H9 (cell line): ENCODE results near the gene AKAP14. TPM values are rescaled to one million over a fixed set of nuclear protein-coding genes. Genes with fewer than 3 reads are reported as not detected.

Experiments used
- DNase-seq: peaks from one replicate; pipeline ENCODE4 v3.0.0-alpha.2; 2017
- H2AFZ ChIP-seq: one replicate; pipeline ENCODE4 v1.6.1; 2013; ENCODE audit warnings: mild to moderate bottlenecking, low read length, control low read depth, moderate library complexity
- H2AK5ac ChIP-seq: 2 replicates; pipeline ENCODE4 v1.6.1; 2013; ENCODE audit warnings: low read length, control low read depth, mixed read lengths; ENCODE audit not compliant: insufficient read length
- H2BK120ac ChIP-seq: one replicate; pipeline ENCODE4 v1.6.1; 2013; ENCODE audit warnings: low read depth, mild to moderate bottlenecking, low read length, control low read depth, inconsistent platforms; ENCODE audit not compliant: poor library complexity, severe bottlenecking
- H2BK12ac ChIP-seq: 2 replicates; pipeline ENCODE4 v1.6.1; 2013; ENCODE audit warnings: low read length, control low read depth, mixed read lengths, low read depth; ENCODE audit not compliant: insufficient read length
- H2BK15ac ChIP-seq: 2 replicates; pipeline ENCODE4 v1.6.1; 2013; ENCODE audit warnings: low read depth, low read length, control low read depth
- H2BK20ac ChIP-seq: one replicate; pipeline ENCODE4 v1.6.1; 2013; ENCODE audit warnings: low read depth, mild to moderate bottlenecking, low read length, control low read depth, inconsistent platforms; ENCODE audit not compliant: poor library complexity, severe bottlenecking
- H2BK5ac ChIP-seq: 2 replicates; pipeline ENCODE4 v1.6.1; 2013; ENCODE audit warnings: low read length, control low read depth, mixed read lengths; ENCODE audit not compliant: insufficient read length
- H3K14ac ChIP-seq: 2 replicates; pipeline ENCODE4 v1.6.1; 2013; ENCODE audit warnings: low read length, control low read depth; ENCODE audit not compliant: insufficient read depth
- H3K18ac ChIP-seq: 2 replicates; pipeline ENCODE4 v1.6.1; 2013; ENCODE audit warnings: low read depth, mild to moderate bottlenecking, mixed read lengths, low read length, control low read depth; ENCODE audit not compliant: insufficient read length
- H3K23ac ChIP-seq: 2 replicates; pipeline ENCODE4 v1.6.1; 2013; ENCODE audit warnings: low read length, control low read depth, mixed read lengths, low read depth; ENCODE audit not compliant: insufficient read length
- H3K23me2 ChIP-seq: 2 replicates; pipeline ENCODE4 v1.6.1; 2013; ENCODE audit warnings: low read depth, mild to moderate bottlenecking, mixed read lengths, low read length, control low read depth; ENCODE audit not compliant: insufficient read length, poor library complexity, severe bottlenecking
- H3K27ac ChIP-seq: 2 replicates; pipeline ENCODE4 v1.5.1; 2013; ENCODE audit warnings: low read length, control low read depth, mixed read lengths, low read depth; ENCODE audit not compliant: insufficient read length
- H3K27me3 ChIP-seq: 2 replicates; pipeline ENCODE4 v1.6.1; 2013; ENCODE audit warnings: low read length, control low read depth, inconsistent platforms; ENCODE audit not compliant: insufficient read depth
- H3K4ac ChIP-seq: 2 replicates; pipeline ENCODE4 v1.6.1; 2013; ENCODE audit warnings: low read depth, mild to moderate bottlenecking, control low read depth, inconsistent platforms, low read length, moderate library complexity
- H3K4me1 ChIP-seq: 2 replicates; pipeline ENCODE4 v1.6.1; 2013; ENCODE audit warnings: low read length, control low read depth, inconsistent platforms; ENCODE audit not compliant: insufficient read depth
- H3K4me2 ChIP-seq: 2 replicates; pipeline ENCODE4 v1.6.1; 2013; ENCODE audit warnings: low read length, control low read depth, mixed read lengths; ENCODE audit not compliant: insufficient read length, insufficient read depth
- H3K56ac ChIP-seq: 2 replicates; pipeline ENCODE4 v1.6.1; 2013; ENCODE audit warnings: low read depth, mild to moderate bottlenecking, mixed read lengths, low read length, control low read depth; ENCODE audit not compliant: insufficient read length
- H3K79me1 ChIP-seq: 2 replicates; pipeline ENCODE4 v1.6.1; 2013; ENCODE audit warnings: low read depth, mild to moderate bottlenecking, moderate library complexity, low read length, control low read depth, inconsistent platforms; ENCODE audit not compliant: insufficient read depth, poor library complexity, severe bottlenecking
- H3K79me2 ChIP-seq: 2 replicates; pipeline ENCODE4 v1.6.1; 2013; ENCODE audit warnings: low read length, control low read depth, inconsistent platforms; ENCODE audit not compliant: insufficient read depth
- H3K9ac ChIP-seq: 2 replicates; pipeline ENCODE4 v1.6.1; 2013; ENCODE audit warnings: low read length, control low read depth, mixed read lengths; ENCODE audit not compliant: insufficient read length; ENCODE audit errors: extremely low read depth
- H3K9me3 ChIP-seq: one replicate; pipeline ENCODE4 v1.6.1; 2013; ENCODE audit warnings: low read depth, low read length, inconsistent platforms; ENCODE audit not compliant: control insufficient read depth
- H3T11ph ChIP-seq: one replicate; pipeline ENCODE4 v1.6.1; 2013; ENCODE audit warnings: mild to moderate bottlenecking, low read length, control low read depth, inconsistent platforms
- H4K20me1 ChIP-seq: one replicate; pipeline ENCODE4 v1.6.1; 2013; ENCODE audit not compliant: control insufficient read depth, insufficient read length, insufficient read depth
- H4K5ac ChIP-seq: 2 replicates; pipeline ENCODE4 v1.6.1; 2013; ENCODE audit warnings: low read depth, mild to moderate bottlenecking, mixed read lengths, low read length, control low read depth; ENCODE audit not compliant: insufficient read length
- H4K8ac ChIP-seq: replicated peaks from 2 replicates; pipeline ENCODE4 v1.6.1; 2013; ENCODE audit warnings: low read length, control low read depth, mixed read lengths, low read depth; ENCODE audit not compliant: insufficient read length
- H4K91ac ChIP-seq: 2 replicates; pipeline ENCODE4 v1.6.1; 2013; ENCODE audit warnings: low read depth, mild to moderate bottlenecking, moderate library complexity, mixed read lengths, low read length, control low read depth; ENCODE audit not compliant: insufficient read length
- H3K27ac Mint-ChIP-seq, 3 experiments: 2 replicates in 2 of 3; 3 replicates in 1 of 3; pipeline ENCODE4 v1.8.0; 2020 to 2021; ENCODE audit warnings: mixed read lengths in 3 of 3, mild to moderate bottlenecking in 1 of 3, moderate library complexity in 1 of 3
- H3K27me3 Mint-ChIP-seq: 2 replicates; pipeline ENCODE4 v1.8.0; 2021; ENCODE audit warnings: low read depth, mild to moderate bottlenecking, moderate library complexity, mixed read lengths
- H3K36me3 Mint-ChIP-seq, 3 experiments: 2 replicates in 2 of 3; 3 replicates in 1 of 3; pipeline ENCODE4 v1.8.0; 2020 to 2021; ENCODE audit warnings: low read depth in 3 of 3, mixed read lengths in 3 of 3; ENCODE audit not compliant: insufficient read depth in 1 of 3
- H3K4me1 Mint-ChIP-seq, 2 experiments: 2 replicates each; pipeline ENCODE4 v1.8.0; 2020; ENCODE audit warnings: mixed read lengths in 2 of 2
- H3K4me3 Mint-ChIP-seq, 2 experiments: 2 replicates in 1 of 2; 3 replicates in 1 of 2; pipeline ENCODE4 v1.8.0; 2020 to 2021; ENCODE audit warnings: mild to moderate bottlenecking in 2 of 2, mixed read lengths in 2 of 2, moderate library complexity in 1 of 2
- H3K9me3 Mint-ChIP-seq, 2 experiments: 2 replicates in 1 of 2; 3 replicates in 1 of 2; pipeline ENCODE4 v1.8.0; 2020; ENCODE audit warnings: mild to moderate bottlenecking in 2 of 2, mixed read lengths in 2 of 2, moderate library complexity in 1 of 2
- WGBS: extraction: QIAGEN DNeasy Blood & Tissue Kit; methylation state at CpG from one replicate; pipeline ENCODE4 v1.1.7; 2013; ENCODE audit warnings: missing lambda C conversion rate, low lambda C conversion rate, mixed read lengths; ENCODE audit not compliant: insufficient read length; ENCODE audit errors: extremely low coverage; 5-methylcytosine and 5-hydroxymethylcytosine counted together
- total RNA-seq: library from RNA; stranded (reverse); gene quantifications from 2 replicates; pipeline ENCODE4 v1.2.1, GENCODE V29; 2021
- TF ChIP-seq, protein P1 (sequence below): fragments of 200-600 bp; sonication (generic); conservative IDR thresholded peaks from 3 replicates; pipeline ENCODE4 v1.8.0; 2021; ENCODE audit warnings: antibody characterized with exemption, mild to moderate bottlenecking

Gene AKAP14
- total RNA-seq, 1 experiment from 2014 or later = not detected

DNA sequence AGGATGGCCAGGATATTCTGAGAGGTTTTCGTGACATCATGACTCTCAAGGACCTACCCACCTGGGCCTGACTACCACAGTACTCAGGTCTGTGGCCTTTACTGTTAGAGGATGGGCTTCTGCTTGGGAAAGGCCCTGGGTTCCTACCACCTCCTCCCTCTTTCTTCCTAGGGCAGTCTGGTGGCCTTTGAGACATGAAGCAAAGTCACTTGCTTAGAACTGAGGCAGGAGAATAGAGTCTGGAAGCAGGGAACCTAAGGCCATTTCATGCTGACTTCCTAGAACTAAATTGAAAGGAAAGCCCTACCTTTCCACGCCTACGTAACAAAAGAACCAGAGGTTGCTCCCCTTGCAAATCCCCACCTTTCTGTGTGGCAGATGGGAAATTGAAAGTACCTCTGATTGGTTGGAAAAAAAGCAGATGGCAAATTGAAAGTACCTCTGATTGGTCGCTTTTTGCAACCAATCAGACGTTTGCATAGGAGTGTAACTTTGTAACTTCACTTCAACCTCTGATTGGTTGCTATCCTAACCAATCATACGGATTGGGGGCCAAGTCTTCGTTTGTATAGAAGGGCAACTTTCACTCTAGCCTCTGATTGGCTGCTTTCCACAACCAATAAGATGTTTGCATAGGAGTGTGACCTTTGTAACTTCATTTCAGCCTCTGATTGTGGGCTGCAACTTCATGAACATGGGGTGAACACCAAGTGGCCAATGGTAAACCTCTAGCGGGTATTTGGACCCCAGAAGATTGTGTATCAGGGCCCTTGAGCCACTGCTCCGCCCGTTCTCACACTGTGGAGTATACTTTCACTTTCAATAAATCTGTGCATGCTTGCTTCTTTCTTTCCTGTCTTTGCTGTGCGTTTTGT lies 9.9 kb upstream of the AKAP14 start:
- H3K4me1 Mint-ChIP-seq = no peaks in the 10 kb centered on the region
- no peak overlapping the region for H3K4me3 Mint-ChIP-seq
- H3K27me3 Mint-ChIP-seq = no peaks in the 10 kb centered on the region; the same call in none of the 2 replicates
- Histone ChIP-seq H3K56ac (no peak overlapping the region), H2AK5ac (no peak overlapping the region), H3K4me1 (no peaks in the 10 kb centered on the region), H3K4me2 (no peak overlapping the region), H3K23me2 (no peaks in the 10 kb centered on the region), H2BK5ac (no peak overlapping the region), H2BK15ac (no peak overlapping the region), H4K8ac (no peak overlapping the region), H3K4ac (no peak overlapping the region), H3K79me1 (no peaks in the 10 kb centered on the region), H4K91ac (no peak overlapping the region), H3K27ac (no peak overlapping the region), H3K18ac (no peak overlapping the region), H4K5ac (no peak overlapping the region), H3K27me3 (no peaks in the 10 kb centered on the region), H2BK20ac (no peak overlapping the region), H3K9me3 (peaks cover 21% of the 10 kb centered on the region), H3T11ph (no peak overlapping the region), H3K9ac (no peak overlapping the region), H2AFZ (no peak overlapping the region), H3K14ac (no peak overlapping the region), H3K23ac (no peak overlapping the region), H4K20me1 (no peaks in the 10 kb centered on the region), H3K79me2 (no peaks in the 10 kb centered on the region), H2BK12ac (no peak overlapping the region), H2BK120ac (no peak overlapping the region)
- DNase-seq = no peak
- WGBS = no CpG with 5 or more reads among the region's 11 CpGs
- no peak overlapping the region for H3K27ac Mint-ChIP-seq
- H3K9me3 Mint-ChIP-seq = peaks cover 44 to 54% of the 10 kb centered on the region in 2 experiments
- TF ChIP-seq, protein P1, sequence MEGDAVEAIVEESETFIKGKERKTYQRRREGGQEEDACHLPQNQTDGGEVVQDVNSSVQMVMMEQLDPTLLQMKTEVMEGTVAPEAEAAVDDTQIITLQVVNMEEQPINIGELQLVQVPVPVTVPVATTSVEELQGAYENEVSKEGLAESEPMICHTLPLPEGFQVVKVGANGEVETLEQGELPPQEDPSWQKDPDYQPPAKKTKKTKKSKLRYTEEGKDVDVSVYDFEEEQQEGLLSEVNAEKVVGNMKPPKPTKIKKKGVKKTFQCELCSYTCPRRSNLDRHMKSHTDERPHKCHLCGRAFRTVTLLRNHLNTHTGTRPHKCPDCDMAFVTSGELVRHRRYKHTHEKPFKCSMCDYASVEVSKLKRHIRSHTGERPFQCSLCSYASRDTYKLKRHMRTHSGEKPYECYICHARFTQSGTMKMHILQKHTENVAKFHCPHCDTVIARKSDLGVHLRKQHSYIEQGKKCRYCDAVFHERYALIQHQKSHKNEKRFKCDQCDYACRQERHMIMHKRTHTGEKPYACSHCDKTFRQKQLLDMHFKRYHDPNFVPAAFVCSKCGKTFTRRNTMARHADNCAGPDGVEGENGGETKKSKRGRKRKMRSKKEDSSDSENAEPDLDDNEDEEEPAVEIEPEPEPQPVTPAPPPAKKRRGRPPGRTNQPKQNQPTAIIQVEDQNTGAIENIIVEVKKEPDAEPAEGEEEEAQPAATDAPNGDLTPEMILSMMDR = no peak
- 0 out of 7 replicates have a peak, but pooled peaks cover 0 to 4% (median 0%) of the 10 kb centered on the region in 3 experiments for H3K36me3 Mint-ChIP-seq
